Psoas muscle (tissue), 8 donors: Measurements from ENCODE around the gene SASH1. TPM values are rescaled to one million over a fixed set of nuclear protein-coding genes. Genes with fewer than 3 reads are reported as not detected.

ENCODE experiments used
- ATAC-seq, 4 donors: fragments of 200-7000 bp; cut with Tn5 transposase; one replicate each; pipeline ENCODE4 v1.9.1; 2020; ENCODE audit warnings: moderate library complexity in 3 of 4, mild to moderate bottlenecking in 2 of 4
- DNase-seq, 2 donors: peaks; one replicate each; pipeline ENCODE4 v3.0.0-alpha.2; 2020
- H3K27ac ChIP-seq: fragments of 200-600 bp; one replicate; pipeline ENCODE4 v1.8.0; 2022
- H3K27me3 ChIP-seq, 3 donors: fragments of 200-600 bp in 1 of 3; one replicate each; pipeline versions ENCODE4 v1.6.1 to v1.8.0; 2013 to 2022; ENCODE audit warnings: low read length in 2 of 3, mild to moderate bottlenecking in 2 of 3, moderate library complexity in 1 of 3; ENCODE audit not compliant: insufficient read depth in 3 of 3
- H3K36me3 ChIP-seq, 2 donors: fragments of 200-600 bp in 1 of 2; one replicate each; pipeline versions ENCODE4 v1.6.1 to v1.8.0; 2013 to 2022; ENCODE audit warnings: low read depth in 1 of 2, mild to moderate bottlenecking in 1 of 2, moderate library complexity in 1 of 2; ENCODE audit not compliant: insufficient read depth in 1 of 2
- H3K4me1 ChIP-seq: fragments of 200-600 bp; one replicate; pipeline ENCODE4 v1.8.0; 2022
- H3K4me3 ChIP-seq: fragments of 200-600 bp; one replicate; pipeline ENCODE4 v1.8.0; 2022; ENCODE audit warnings: mild to moderate bottlenecking
- H3K9me3 ChIP-seq: fragments of 200-600 bp; one replicate; pipeline ENCODE4 v1.8.0; 2022
- CTCF ChIP-seq: fragments of 200-600 bp; IDR thresholded peaks from one replicate; pipeline ENCODE4 v1.8.0; 2022; ENCODE audit warnings: antibody characterized with exemption
- WGBS, 3 donors: extraction: QIAGEN DNeasy Blood & Tissue Kit; methylation state at CpG; one replicate each; pipeline versions ENCODE4 v1.1.6 to v1.1.7; 2013; 5-methylcytosine and 5-hydroxymethylcytosine counted together
- intact Hi-C, 2 donors: fragments of 100-400 bp; cut with DNase I; formaldehyde crosslinking; loops; one replicate each; pipeline versions ENCODE4 v1.11.0 to v1.14.2; 2022
- polyA plus RNA-seq, 3 donors: library from polyadenylated mRNA; stranded (reverse); fragments of 200-250 nt; gene quantifications; one replicate each; pipeline ENCODE4 v1.2.3, GENCODE V29; 2013
- total RNA-seq, 4 donors: library from RNA; stranded (reverse); fragmentation: NEBNext Ultra II Directional in 2 of 4; extraction: Animal tissue kit (Norgen Biotek cat#: 25700) in 2 of 4; gene quantifications; one replicate each; pipeline versions ENCODE4 v1.2.1 to v1.2.4, GENCODE V29; 2021 to 2023
- donor health status: healthy with polysubstance abuse.
- donor health status: DM: no; HTN: no; CAD: no; lungs with moderate emphysema.
- donor health status: Bipolar disorder and iron deficiency.
- donor health status: healthy.
- donor health status: DM: yes; HTN: yes; CAD: no.
- donor health status: DM: no; HTN: no; CAD: no.
- donor health status: DM: no; HTN: no; CAD: no.
- donor health status: DM: yes; HTN: yes; CAD: no.

Gene SASH1
- total and polyA plus RNA-seq, 7 donors: 5.0 to 26.1 (median 13.0) TPM

- Histone ChIP-seq H3K4me1 (no peaks in the 10 kb centered on the region), H3K27me3 (no peaks in the 10 kb centered on the region), H3K9me3 (no peaks in the 10 kb centered on the region), H3K4me3 (no peak overlapping the region), H3K36me3 (no peaks in the 10 kb centered on the region), H3K27ac (no peak overlapping the region)
- WGBS, 3 donors: 51 to 68% (median 55%) methylated on average over 6 of the region's 6 CpGs
- intact Hi-C loops: no loop called here
- DNase-seq (no peak), ATAC-seq (peak in 3 of 4 donors; percentile 22 to 65 (median 37))
- TF ChIP-seq CTCF: no peak
Observed at GRCh38 chr6:148593813-148594170, 251.2 kb downstream of the SASH1 start.

- H3K36me3 ChIP-seq: no peaks in the 10 kb centered on the region
- 95 to 96% (median 95%) methylated on average over 6 of the region's 6 CpGs for WGBS, 3 donors
- no peaks in the 10 kb centered on the region for H3K27me3 ChIP-seq
- DNase-seq (no peak), ATAC-seq (no peak)
- TF ChIP-seq CTCF: no peak
- intact Hi-C loops: no loop called here
- H3K27ac ChIP-seq: no peak overlapping the region
- H3K4me1 ChIP-seq: no peaks in the 10 kb centered on the region
- H3K9me3 ChIP-seq: no peaks in the 10 kb centered on the region
- no peak overlapping the region for H3K4me3 ChIP-seq
Observed at GRCh38 chr6:148595550-148595949, 252.9 kb downstream of the SASH1 start.

- Histone ChIP-seq H3K4me3 (no peak overlapping the region), H3K4me1 (no peaks in the 10 kb centered on the region), H3K27me3 (no peaks in the 10 kb centered on the region), H3K27ac (no peak overlapping the region), H3K9me3 (no peaks in the 10 kb centered on the region), H3K36me3 (no peaks in the 10 kb centered on the region)
- no peak for ATAC-seq
- WGBS, 3 donors: 77 to 84% (median 83%) methylated on average over 3 of the region's 3 CpGs
- intact Hi-C loops: no loop called here
- no peak for DNase-seq
- TF ChIP-seq CTCF: no peak
Observed at GRCh38 chr6:148596891-148597455, 254.3 kb downstream of the SASH1 start.

GRCh38 chr6:148598724-148599123 lies 256.1 kb downstream of the SASH1 start:
- Histone ChIP-seq H3K9me3 (no peaks in the 10 kb centered on the region), H3K36me3 (no peaks in the 10 kb centered on the region), H3K27ac (no peak overlapping the region), H3K27me3 (no peaks in the 10 kb centered on the region), H3K4me1 (no peaks in the 10 kb centered on the region), H3K4me3 (no peak overlapping the region)
- no peak for ATAC-seq
- WGBS, 3 donors: 38 to 45% (median 41%) methylated on average over 3 of the region's 3 CpGs
- intact Hi-C loops: no loop called here
- no peak for DNase-seq
- no peak for TF ChIP-seq CTCF

GRCh38 chr6:148599967-148600426 lies 257.4 kb downstream of the SASH1 start:
- no peak for TF ChIP-seq CTCF
- Histone ChIP-seq H3K4me3 (no peak overlapping the region), H3K27ac (no peak overlapping the region), H3K27me3 (no peaks in the 10 kb centered on the region), H3K4me1 (no peaks in the 10 kb centered on the region), H3K36me3 (no peaks in the 10 kb centered on the region), H3K9me3 (no peaks in the 10 kb centered on the region)
- ATAC-seq (no peak), DNase-seq (no peak)
- intact Hi-C loops: no loop called here
- WGBS, 3 donors: 68 to 83% (median 69%) methylated on average over 7 of the region's 7 CpGs
